Limb (tissue), 2 donors: ENCODE results near the gene CDH6.

Experiments
- DNase-seq, 2 donors: peaks; one replicate each; pipeline ENCODE4 v3.0.0-alpha.2; 2016; ENCODE audit errors: extremely low spot score in 2 of 2

CDH6 gene

DNA sequence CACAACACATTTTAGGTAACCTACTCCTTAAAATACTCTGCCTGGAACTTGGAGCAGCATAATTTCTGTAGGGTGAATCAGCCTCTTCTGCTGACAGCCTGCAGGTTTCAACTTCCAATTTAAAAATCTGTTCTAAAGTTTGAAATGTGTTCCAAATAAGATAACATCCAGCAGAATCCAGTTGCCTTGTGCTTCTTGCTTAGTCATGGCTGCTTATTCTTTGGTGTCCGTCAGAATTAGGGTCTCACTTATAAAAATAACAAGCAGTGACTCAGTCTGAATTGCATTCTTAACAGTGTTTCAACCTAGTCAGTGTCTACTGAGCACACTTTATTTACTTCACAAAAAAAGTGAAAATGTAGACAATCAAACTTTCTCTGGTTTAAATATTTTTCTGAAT lies 3.7 kb downstream of the CDH6 start:
- no peak for DNase-seq

- DNase-seq = no peak
Observed at GRCh38 chr5:31204958-31205357, 11.5 kb downstream of the CDH6 start.

DNA sequence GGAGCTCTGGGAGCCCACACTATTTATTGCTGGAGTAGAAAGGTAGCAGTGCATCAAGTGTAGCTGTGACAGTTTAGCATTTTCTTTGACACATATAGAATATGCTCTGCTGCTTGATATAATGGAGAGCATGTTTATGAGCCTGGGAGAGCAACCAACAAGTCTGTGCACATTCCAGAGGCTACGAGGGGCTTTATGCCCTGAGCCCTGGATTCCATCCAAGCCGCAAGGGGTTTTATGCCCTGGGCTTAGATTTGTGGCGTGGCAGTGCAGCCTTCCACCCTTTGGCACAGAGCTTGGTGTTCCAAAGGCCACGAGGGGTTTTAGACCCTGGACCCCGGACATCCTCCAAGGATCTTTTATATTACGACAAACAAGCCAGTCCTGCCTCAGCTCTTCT lies 14.6 kb downstream of the CDH6 start:
- DNase-seq = no peak

DNA sequence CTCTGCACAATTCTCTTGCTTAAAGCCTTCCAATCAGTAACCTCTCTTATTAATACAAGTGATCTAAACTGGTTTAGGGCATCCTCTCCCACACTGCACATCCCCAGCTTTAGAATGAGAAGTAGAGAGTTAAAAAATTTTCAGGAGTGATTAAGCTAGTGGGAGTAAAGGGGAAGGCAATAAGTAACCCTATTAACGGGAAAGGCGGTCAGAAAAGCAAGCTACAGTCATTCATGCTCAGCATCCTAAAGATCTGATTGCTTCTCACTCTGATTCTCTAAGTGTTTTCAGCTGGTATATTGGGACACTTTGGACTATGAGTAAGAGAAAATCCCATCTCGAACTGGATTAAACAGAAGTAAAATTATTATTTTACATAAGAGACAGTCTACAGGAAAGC lies 15.8 kb downstream of the CDH6 start:
- no peak for DNase-seq

- no peak for DNase-seq
Observed at GRCh38 chr5:31211098-31211497, 17.6 kb downstream of the CDH6 start.

DNA sequence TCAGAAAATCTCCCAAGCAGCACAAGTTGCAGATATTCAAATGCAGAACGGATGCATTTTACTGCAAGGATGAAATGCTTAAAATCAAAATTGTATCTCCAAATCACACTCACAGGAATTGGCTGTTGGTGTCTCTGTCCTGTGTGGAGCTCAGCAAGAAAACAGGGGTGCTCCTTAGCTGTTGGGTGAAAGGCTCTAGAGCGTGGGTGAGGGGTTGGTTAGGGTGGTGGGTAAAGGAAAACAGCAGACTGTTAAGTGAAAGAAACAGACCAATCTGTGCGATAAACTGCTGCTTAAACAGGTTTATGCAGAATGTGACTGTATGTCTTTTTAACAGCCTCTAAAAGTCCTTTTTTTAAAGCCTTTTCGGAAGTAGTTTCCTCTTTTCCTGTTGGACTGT lies 19.8 kb downstream of the CDH6 start:
- no peak for DNase-seq

DNA sequence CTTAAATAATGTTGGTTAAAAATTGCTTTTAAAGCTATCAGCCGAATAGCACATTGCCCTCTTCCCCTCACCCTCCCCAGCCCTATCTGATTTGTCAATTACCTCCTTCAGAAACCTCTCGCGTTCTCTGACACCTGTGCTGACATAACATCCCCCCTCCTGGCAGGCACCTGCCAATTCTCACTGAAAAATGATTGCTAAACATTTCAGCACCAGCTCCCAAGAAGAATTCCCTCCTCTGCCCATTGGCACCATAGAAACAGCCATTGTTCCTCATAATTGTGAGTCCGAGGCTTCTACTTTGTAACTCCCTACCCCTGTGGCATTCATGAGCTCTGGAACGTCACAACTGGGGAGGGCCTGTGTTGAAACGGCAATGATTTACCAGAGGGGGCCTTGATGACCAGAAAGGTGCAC lies 20.2 kb downstream of the CDH6 start:
- DNase-seq = no peak

DNA sequence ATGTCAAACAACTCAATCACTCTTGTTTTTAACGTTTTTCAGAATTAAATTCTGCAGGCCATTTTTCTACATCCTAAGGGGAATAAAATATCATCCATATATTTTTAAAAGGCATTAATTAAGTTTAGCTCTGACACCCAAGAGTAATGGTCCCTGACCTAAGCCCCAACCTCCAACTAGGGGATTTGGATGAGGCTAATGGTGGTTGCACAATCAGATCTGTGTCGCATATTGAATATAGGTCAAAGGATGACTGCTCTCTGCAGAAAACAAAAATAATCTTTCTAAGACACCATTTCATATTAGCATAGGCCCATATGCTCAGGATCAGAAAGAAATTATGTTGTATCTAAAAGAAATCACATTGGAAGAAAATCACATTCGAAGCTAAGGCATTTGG lies 20.7 kb downstream of the CDH6 start:
- DNase-seq = no peak

DNA sequence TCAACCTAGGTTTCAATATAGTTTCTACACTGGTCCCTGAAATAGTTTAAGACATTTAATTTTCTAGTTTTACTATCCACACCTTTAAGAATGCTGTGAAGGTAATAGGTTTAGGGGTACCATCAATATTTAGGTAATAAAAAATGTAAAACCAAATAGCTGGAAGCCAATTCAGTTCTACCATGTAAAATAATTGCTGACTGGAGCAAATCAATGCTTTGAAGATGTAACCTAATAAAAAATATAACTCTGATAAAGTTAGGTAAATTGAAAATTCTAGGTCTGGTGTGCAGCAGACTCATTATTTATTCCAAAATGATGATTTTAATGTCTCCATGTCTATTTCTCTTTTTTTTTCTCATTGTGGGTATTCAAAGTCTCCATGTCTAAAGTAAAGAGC lies 21.8 kb downstream of the CDH6 start:
- DNase-seq = no peak

DNA sequence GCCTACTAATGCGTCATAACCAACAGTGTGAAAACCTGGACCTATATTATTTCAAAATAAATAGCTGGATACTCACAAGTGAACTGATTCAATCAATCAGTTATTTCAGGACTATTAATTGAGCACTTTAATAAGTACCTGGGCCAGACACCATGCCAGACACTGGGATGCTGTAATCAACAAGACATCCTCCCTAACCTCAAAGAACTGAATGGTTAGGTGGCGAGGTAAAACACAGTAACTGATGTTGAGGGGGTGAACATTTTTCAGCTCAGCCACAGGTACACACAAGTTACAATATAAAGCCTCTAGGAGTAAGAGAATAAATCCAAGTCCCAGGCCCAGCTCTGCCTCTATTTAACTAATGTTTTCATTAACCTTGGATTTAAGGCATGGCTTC lies 24.0 kb downstream of the CDH6 start:
- DNase-seq = no peak

DNA sequence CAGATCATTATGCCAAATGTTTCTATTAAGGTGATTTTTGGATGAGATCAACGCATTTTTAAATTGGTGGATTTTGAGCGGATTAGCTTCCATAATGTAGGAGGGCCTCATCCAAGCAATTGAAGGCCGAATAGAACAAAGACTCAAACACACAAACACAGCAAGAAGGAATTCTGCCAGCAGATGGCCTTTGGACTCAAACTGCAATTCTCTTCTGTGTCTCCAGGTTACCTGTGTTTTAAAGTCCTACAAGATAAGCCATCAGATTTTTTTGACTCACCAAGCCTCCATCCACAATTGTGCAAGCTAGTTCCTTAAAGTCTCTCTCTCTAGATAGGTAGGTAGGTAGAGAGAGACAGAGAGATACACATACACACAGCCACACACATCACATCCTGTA lies 25.5 kb downstream of the CDH6 start:
- no peak for DNase-seq

- no peak for DNase-seq
Observed at GRCh38 chr5:31221001-31221400, 27.5 kb downstream of the CDH6 start.

DNA sequence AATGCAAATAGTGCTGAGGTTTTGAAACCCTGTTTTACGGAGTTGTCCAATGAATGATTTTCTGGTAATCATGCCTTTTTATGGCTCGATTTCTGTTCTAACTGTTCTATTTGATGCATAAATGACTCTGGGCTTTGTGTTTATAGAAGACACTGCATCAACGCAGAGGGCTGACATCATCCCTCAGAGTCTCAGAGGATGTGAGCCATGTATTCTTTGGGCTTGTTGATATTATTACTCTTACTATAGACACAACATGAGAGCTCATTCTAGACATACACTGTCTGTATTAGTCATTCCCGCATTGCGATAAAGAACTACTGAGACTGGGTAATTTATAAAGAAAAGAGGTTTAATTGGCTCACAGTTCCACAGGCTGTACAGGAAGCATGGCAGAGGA lies 31.6 kb downstream of the CDH6 start:
- DNase-seq = no peak

GRCh38 chr5:31225613-31226012 lies 32.1 kb downstream of the CDH6 start:
- DNase-seq = no peak

GRCh38 chr5:31226651-31227050 lies 33.2 kb downstream of the CDH6 start:
- no peak for DNase-seq

DNA sequence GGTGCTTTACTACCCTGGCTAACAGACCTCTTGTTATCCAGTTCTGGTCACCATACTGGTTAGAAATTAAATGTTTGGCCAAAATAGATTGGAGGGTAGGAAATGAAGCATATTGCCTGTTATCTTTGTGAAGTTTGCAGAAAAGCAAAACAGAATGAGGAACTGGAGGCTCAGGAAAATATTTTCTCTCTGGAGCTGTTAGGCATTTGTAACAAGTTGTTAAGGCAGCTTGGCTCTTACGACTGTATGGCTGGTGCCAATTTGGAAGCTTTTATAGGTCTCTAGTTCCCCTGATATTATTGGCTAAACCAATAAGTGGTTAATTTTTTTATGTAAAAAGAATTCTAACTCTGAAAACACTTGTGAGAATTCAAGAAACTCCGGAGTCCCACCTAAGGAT lies 35.8 kb downstream of the CDH6 start:
- DNase-seq = no peak

DNA sequence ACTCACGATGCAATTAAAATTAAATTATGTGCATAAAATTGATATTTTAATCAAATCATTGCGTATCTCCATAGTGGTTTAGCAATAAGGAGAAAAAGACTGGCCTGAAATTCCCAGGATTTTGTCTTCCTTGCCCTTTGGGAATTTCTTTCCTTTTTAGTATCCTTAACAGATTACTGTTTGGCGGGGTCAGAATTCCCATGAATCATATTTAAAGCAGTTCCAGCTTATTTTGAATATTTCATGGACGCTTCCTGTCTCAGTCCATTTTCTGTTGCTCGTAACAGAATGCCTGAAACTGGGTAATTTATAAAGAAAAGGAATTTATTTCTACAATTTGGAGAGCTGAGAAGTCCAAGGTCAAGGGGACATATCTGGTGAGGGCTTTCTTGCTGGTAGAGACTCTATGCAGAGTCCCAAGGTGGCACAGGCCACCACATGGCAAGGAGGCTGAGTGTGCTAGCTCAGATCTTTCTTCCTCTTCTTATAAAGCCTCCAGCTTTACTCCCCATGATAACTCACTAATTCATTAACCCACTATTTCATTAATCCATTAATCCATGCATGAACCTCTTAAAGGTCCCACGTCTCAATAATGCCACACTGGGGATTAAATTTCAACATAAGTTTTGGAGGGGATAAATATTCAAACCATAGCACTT lies 37.8 kb downstream of the CDH6 start:
- no peak for DNase-seq

DNA sequence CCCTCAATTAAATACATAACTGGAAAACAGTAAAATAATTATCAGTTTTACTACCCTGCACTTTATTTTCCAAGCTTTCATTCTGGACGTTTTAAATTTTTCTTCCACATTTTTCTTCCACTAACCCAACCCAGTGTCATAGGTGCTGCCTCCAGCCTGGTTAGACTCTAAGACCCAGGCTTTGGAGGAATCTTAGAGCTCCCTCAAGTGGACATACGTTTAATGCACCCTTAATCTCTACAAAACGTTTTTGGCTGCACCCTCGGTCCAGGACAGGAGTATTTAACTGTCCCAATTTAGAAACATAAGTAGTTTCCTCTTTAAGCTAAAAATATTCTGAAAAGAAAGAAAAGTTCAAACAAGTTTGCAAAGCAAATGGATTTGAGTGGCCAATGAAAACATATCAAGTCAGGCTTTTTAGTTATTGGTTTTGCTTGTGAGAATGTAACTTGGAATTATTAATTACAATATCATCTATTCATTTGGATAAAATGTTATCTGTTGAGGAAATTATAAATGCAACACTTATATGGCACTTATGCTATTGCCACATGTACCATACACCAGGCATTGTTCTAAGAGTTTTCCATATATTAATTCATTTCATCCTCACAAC lies 38.9 kb downstream of the CDH6 start:
- peak in 1 of 2 donors; percentile 24 for DNase-seq

DNA sequence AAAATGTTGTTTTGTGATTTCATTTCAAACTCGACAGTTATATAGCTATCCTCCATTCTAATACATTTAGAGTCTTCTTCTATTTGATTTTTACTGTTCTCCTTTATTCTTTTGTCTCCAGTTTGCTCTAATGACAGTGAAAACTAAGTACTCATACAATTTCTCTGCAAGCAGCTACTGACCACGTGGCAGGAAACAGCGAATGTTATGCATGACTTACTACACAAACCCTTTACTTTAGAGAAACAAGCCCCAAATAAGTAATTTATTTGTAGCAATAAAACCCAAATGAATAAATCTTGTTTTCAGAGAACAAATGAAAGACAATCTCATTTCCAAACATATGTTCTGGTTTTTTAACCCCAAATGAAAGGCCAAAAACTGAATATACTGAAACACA lies 41.9 kb downstream of the CDH6 start:
- no peak for DNase-seq

GRCh38 chr5:31236339-31236738 lies 42.9 kb downstream of the CDH6 start:
- DNase-seq = no peak

DNA sequence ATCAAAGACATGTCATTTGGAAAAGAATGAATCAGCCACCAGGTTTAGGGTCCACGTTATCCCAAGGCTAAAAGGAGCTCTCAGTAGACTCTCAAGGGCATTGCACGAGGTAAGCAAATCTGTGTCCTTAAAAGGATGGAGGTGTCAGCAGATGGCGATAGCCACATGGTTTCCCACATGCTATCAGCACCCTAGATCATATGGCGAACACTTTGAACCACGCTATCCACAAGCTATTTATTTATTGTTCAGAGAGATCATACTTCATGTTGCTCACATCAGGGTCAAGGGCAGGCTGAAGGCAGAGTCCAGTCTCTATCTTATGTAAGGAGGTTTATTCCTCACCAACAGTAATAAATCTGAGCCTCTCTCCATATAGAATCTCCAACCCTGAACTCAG lies 43.7 kb downstream of the CDH6 start:
- no peak for DNase-seq

DNA sequence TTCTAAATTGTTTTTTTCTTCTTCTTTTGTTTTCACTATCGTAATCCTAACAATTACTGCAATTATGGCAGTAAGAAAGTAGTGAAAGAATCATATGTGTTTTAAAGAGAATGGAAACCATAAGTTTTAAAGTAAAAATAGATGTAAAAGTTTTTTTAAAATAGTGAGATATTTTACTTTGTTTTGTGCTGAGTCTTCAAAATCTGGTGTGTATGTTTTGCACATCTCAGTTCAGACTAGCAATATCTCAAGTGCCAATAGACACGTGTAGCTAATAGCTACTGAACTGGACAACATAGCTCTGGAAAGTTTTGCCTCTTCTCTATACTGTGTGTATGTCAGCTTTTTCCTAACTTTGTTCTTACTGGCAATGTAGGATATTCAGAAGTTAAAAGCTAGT lies 45.0 kb downstream of the CDH6 start:
- DNase-seq = no peak

DNA sequence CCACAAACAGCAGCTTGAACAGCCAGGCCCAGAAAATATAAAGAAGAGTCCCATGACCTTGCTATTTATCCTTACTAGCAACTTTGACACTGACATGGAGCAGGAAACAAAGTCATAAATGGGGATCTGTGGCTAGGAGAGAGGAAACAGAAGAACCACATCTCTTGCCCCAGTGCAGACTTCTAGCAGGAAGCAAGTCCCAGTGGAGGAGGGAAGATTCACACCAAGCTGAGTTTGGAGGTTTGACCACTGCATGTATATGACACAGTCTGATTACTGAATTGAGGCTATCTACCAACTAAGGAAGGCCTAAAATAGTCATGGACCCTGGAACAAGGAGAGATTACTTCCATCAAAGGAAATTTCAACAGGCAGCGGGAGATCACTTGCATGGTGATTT lies 51.4 kb downstream of the CDH6 start:
- DNase-seq = no peak

DNA sequence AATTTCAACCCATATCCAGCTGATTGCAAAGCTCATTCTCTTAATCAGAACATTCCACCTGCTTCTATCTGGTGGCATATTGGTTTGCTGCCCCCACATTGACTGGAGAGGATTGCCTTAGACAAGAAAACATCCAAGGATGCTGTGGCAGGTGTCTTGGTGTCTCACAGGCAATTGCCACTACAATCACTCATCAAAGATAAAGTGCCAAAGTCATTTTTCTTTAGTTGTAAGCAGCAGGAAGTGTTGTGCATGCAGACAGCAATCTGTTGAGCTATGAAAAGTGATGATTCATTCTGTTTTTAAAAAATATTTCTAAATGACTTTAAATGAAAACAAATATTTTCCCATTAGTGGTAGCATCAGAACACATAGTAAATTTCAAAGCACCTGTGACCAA lies 53.9 kb downstream of the CDH6 start:
- no peak for DNase-seq
